Measurements from ENCODE around the gene HSPA14.

DNA sequence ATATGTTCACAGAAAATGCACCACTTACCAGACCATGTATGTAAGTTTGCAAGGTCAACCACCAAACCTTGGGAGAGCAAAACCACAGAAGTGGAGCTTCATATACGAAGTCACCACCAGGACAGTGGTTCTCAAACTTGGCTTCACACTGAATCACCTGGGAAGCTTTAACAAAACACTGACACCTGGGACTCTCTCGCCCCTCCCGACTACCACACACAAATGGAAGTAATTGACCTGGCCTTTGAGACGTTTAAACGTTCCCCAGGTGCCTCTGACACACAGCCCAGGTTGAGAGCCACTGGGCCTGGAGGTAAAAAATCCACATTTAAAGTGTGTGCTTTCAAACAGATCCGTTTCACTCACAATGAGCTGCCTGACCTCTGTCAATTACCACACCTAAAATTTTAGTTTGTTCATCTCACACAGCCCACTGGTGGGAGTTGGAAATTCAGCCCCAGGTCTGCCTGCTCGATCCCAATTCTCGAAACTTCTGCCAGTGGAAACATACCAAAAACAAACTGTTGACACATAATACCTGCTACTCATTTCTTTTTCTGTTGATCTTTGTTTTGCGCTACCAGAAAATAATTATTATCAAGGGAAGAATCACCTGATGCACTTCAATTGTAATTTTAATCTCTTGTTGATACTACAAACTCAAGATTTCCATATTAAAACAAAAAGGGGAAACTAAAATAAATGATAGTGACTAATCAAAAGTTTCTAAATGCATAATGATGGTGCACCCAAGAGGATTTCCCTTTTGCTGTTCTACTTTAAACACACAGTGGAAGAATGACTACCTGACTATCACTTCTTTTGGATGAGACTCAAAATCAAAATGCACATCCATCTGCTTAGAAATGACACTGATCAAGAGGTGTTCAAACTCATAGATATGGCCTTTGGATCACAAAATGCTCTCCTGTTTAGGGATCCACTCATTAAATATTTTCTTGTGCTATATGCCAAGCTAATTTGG lies 26.8 kb upstream of the HSPA14 start:
- TF ChIP-seq CTCF (IDR thresholded peaks at IDR 0.05) = no peak
- TF ChIP-seq TCF7L2 (IDR thresholded peaks at IDR 0.05; ENCODE audit: low read depth, low read length) = no peak
